Stomach smooth muscle (tissue), 2 donors: Measurements from ENCODE around the gene CNNM4.
A peak's percentile ranks its signal among the peaks of the same experiment; 100 is the strongest.

Source experiments
- H3K27ac ChIP-seq: one replicate; pipeline ENCODE4 v1.7.0; 2013; ENCODE audit warnings: mild to moderate bottlenecking, low read length, inconsistent platforms
- H3K27me3 ChIP-seq, 2 donors: one replicate each; pipeline ENCODE4 v1.7.0; 2013; ENCODE audit warnings: low read length in 2 of 2; ENCODE audit not compliant: insufficient read depth in 2 of 2, control insufficient read depth in 1 of 2
- H3K36me3 ChIP-seq, 2 donors: one replicate each; pipeline ENCODE4 v1.7.0; 2013; ENCODE audit warnings: low read length in 2 of 2; ENCODE audit not compliant: control insufficient read depth in 2 of 2, insufficient read depth in 2 of 2
- H3K4me1 ChIP-seq: one replicate; pipeline ENCODE4 v1.7.0; 2013; ENCODE audit warnings: low read length; ENCODE audit not compliant: control insufficient read depth, insufficient read depth
- H3K4me3 ChIP-seq, 2 donors: one replicate each; pipeline ENCODE4 v1.7.0; 2013; ENCODE audit warnings: low read length in 2 of 2
- H3K9ac ChIP-seq, 2 donors: one replicate each; pipeline ENCODE4 v1.7.0; 2013; ENCODE audit warnings: low read length in 2 of 2, mild to moderate bottlenecking in 1 of 2
- H3K9me3 ChIP-seq, 2 donors: one replicate each; pipeline ENCODE4 v1.7.0; 2013; ENCODE audit warnings: low read length in 2 of 2; ENCODE audit not compliant: control insufficient read depth in 2 of 2
- donor health status: healthy.
- donor health status: Pancreatic carcinoma.

Gene CNNM4

GRCh38 chr2:96846825-96847224 is 86.1 kb downstream of the CNNM4 start:
- H3K27me3 ChIP-seq, result no peaks in the 10 kb centered on the region
- H3K4me1 ChIP-seq, result no peaks in the 10 kb centered on the region
- H3K9me3 ChIP-seq, result no peaks in the 10 kb centered on the region
- H3K9ac ChIP-seq, result no peak overlapping the region
- no peak overlapping the region for H3K4me3 ChIP-seq
- H3K27ac ChIP-seq, result no peak overlapping the region
- H3K36me3 ChIP-seq, result peaks cover 26 to 30% of the 10 kb centered on the region in 2 donors

GRCh38 chr2:96847586-96847985 is 86.9 kb downstream of the CNNM4 start:
- no peak overlapping the region for H3K4me3 ChIP-seq
- H3K27ac ChIP-seq, result no peak overlapping the region

GRCh38 chr2:96848264-96848663 is 87.6 kb downstream of the CNNM4 start:
- H3K27ac ChIP-seq, result no peak overlapping the region
- H3K9ac ChIP-seq, result no peak overlapping the region
- H3K4me3 ChIP-seq, result no peak overlapping the region
- no peaks in the 10 kb centered on the region for H3K4me1 ChIP-seq
- no peaks in the 10 kb centered on the region for H3K27me3 ChIP-seq
- H3K36me3 ChIP-seq, result peaks cover 31 to 36% of the 10 kb centered on the region in 2 donors
- no peaks in the 10 kb centered on the region for H3K9me3 ChIP-seq

More at GRCh38 chr2:96847586-96847985, 86.9 kb downstream of the CNNM4 start:
- Histone ChIP-seq H3K9ac (no peak overlapping the region), H3K36me3 (peaks cover 28 to 31% of the 10 kb centered on the region in 2 donors), H3K4me1 (no peaks in the 10 kb centered on the region), H3K9me3 (no peaks in the 10 kb centered on the region), H3K27me3 (no peaks in the 10 kb centered on the region)

GRCh38 chr2:96852667-96853066 is 92.0 kb downstream of the CNNM4 start:
- Histone ChIP-seq H3K27me3 (no peaks in the 10 kb centered on the region), H3K4me3 (no peak overlapping the region), H3K9me3 (no peaks in the 10 kb centered on the region), H3K36me3 (peaks cover 26 to 32% of the 10 kb centered on the region in 2 donors), H3K9ac (no peak overlapping the region), H3K27ac (no peak overlapping the region), H3K4me1 (peaks cover 15% of the 10 kb centered on the region)

GRCh38 chr2:96853321-96853720 is 92.6 kb downstream of the CNNM4 start:
- H3K4me1 ChIP-seq, result peaks cover 17% of the 10 kb centered on the region
- peaks cover 20 to 27% of the 10 kb centered on the region in 2 donors for H3K36me3 ChIP-seq
- H3K9me3 ChIP-seq, result no peaks in the 10 kb centered on the region
- H3K4me3 ChIP-seq, result no peak overlapping the region
- H3K27me3 ChIP-seq, result no peaks in the 10 kb centered on the region
- no peak overlapping the region for H3K27ac ChIP-seq
- H3K9ac ChIP-seq, result no peak overlapping the region

GRCh38 chr2:96856776-96857666 is 96.3 kb downstream of the CNNM4 start:
- Histone ChIP-seq H3K27me3 (no peaks in the 10 kb centered on the region), H3K36me3 (peaks cover 25 to 26% of the 10 kb centered on the region in 2 donors), H3K9ac (peak overlapping the region; percentile 76 to 81), H3K4me1 (peaks cover 39% of the 10 kb centered on the region), H3K4me3 (peak overlapping the region; percentile 73 to 86), H3K9me3 (no peaks in the 10 kb centered on the region), H3K27ac (peak overlapping the region; percentile 71)

- Histone ChIP-seq H3K27me3 (no peaks in the 10 kb centered on the region), H3K36me3 (peaks cover 26% of the 10 kb centered on the region in 2 donors), H3K9me3 (no peaks in the 10 kb centered on the region), H3K4me1 (peaks cover 39% of the 10 kb centered on the region), H3K9ac (peak within 1 kb of the TSS; percentile 76 to 81), H3K4me3 (peak within 1 kb of the TSS; percentile 73 to 86), H3K27ac (peak within 1 kb of the TSS; percentile 82)
These were observed 97.1 kb downstream of the CNNM4 start, which contains the start of gene ANKRD39 for GRCh38 chr2:96857667-96858372. Gene ANKRD39, minus strand, starts transcription at chr2:96858016. Its CDS starts 29 bp downstream, at chr2:96857987.

- Histone ChIP-seq H3K36me3 (peaks cover 28 to 33% of the 10 kb centered on the region in 2 donors), H3K9me3 (no peaks in the 10 kb centered on the region), H3K27me3 (no peaks in the 10 kb centered on the region), H3K9ac (peak overlapping the region; percentile 47), H3K27ac (peak overlapping the region; percentile 82), H3K4me1 (peaks cover 40% of the 10 kb centered on the region), H3K4me3 (peak overlapping the region; percentile 43 to 86)
These were observed 98.5 kb downstream of the CNNM4 start for GRCh38 chr2:96859099-96859649.

- H3K9ac ChIP-seq, result peak overlapping the region in 1 of 2 donors; percentile 21
- peaks cover 45% of the 10 kb centered on the region for H3K4me1 ChIP-seq
- peaks cover 33 to 35% of the 10 kb centered on the region in 2 donors for H3K36me3 ChIP-seq
- no peaks in the 10 kb centered on the region for H3K27me3 ChIP-seq
- peak overlapping the region; percentile 82 for H3K27ac ChIP-seq
- H3K4me3 ChIP-seq, result peak overlapping the region in 1 of 2 donors; percentile 86
- no peaks in the 10 kb centered on the region for H3K9me3 ChIP-seq
These were observed 99.0 kb downstream of the CNNM4 start for GRCh38 chr2:96859681-96860064.
